ENCODE measurements around the gene ZMIZ1. TPM values are rescaled to one million over a fixed set of nuclear protein-coding genes. Genes with fewer than 3 reads are reported as not detected.
A peak's percentile ranks its signal among the peaks of the same experiment; 100 is the strongest.

Gene ZMIZ1
- total RNA-seq, 4 donors from 2014 or later = 58.1 to 87.4 (median 74.2) TPM

DNA sequence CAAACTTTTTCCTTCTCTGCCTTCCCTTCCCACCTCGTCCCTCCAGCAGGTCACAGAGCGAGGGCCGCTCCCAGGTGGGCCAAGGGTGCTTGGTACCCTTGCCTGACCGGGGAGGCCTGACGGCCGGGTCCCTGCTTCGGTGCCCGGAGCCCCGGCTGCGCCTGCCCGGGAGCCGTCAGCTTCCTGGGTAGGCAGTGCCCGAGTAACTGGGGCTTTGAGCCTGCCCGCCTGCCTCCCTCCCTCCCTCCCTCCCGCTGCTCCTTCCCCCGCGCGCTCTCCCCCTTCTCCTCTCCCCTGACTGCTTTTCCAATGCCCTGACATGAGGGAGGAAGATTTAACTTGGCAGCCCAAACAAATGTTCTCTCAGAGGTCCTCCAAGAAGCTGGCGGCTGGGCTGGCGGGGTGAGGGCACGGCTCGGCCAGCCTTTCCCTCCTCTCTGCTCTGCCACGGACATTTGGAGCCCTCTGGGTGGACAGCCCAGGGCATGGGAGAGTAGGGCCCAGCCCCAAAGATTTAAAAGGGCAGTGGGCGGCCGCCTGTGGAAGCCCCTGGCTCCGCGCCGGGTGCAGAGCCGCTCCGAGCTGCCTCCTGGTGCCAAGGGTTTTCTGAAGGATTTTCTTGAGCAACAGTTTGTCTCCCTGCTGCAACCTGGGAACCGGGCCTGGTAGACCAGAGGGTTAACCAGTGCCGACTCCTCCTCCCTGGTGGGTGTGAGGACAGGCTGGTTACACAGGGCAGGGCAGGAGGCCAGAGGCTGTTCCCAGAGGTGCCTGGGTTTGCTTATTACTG lies 2.0 kb downstream of the ZMIZ1 start:
- peak; percentile 94 to 98 for DNase-seq (ENCODE audit: low spot score in 2 of 2)
- TF ChIP-seq, protein P1, sequence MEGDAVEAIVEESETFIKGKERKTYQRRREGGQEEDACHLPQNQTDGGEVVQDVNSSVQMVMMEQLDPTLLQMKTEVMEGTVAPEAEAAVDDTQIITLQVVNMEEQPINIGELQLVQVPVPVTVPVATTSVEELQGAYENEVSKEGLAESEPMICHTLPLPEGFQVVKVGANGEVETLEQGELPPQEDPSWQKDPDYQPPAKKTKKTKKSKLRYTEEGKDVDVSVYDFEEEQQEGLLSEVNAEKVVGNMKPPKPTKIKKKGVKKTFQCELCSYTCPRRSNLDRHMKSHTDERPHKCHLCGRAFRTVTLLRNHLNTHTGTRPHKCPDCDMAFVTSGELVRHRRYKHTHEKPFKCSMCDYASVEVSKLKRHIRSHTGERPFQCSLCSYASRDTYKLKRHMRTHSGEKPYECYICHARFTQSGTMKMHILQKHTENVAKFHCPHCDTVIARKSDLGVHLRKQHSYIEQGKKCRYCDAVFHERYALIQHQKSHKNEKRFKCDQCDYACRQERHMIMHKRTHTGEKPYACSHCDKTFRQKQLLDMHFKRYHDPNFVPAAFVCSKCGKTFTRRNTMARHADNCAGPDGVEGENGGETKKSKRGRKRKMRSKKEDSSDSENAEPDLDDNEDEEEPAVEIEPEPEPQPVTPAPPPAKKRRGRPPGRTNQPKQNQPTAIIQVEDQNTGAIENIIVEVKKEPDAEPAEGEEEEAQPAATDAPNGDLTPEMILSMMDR (IDR thresholded peaks at IDR 0.05) = no peak
- peak in 1 of 2 donors; percentile 42 for TF ChIP-seq POLR2A (IDR thresholded peaks at IDR 0.05)
- H3K4me3 ChIP-seq (ENCODE audit: low read depth, poor library complexity, severe bottlenecking) = peak overlapping the region; percentile 26
- 0 to 7% methylated on average over 22 to 27 of the region's 32 CpGs for WGBS, 2 donors
- intact Hi-C loops (cut with DNase I; ENCODE audit: low total_unique reads) = loop anchor here (5.0 to 10.0 kb wide), 2 partner anchors 72 to 124 kb away; no protein-coding TSS in a partner anchor

DNA sequence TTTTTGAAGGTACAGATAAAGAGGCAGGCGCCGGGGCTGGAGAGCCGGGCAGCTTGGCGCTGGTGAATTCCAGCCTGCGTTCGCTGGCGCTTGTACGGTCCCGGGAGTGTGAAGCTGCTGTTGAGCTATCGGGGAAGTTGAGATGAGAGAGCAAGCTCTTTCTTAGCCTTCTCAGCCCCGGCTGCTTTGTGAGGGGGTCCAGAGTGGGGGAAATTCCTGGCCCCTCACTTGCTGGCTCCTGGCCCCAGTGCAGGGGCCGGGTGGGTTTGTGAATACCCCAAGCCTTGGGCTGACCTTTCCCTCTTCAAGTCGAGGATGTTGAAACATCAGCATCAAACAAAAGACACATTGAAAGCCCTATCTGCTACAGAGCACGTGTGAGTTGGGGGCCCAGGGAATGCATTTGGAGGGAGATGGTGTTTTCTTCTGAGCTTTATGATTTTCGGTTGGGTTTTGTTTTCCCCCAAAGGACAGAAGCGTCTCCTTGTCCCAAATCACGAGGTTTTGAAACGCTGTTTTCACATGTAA lies 2.7 kb downstream of the ZMIZ1 start:
- no peak for DNase-seq (ENCODE audit: low spot score in 2 of 2)
- WGBS, 2 donors = 3 to 10% methylated on average over 18 of the region's 18 CpGs
- intact Hi-C loops (cut with DNase I; ENCODE audit: low total_unique reads) = loop anchor here (5.0 to 10.0 kb wide), 2 partner anchors 71 to 123 kb away; no protein-coding TSS in a partner anchor
- peak overlapping the region; percentile 4 for H3K4me3 ChIP-seq (ENCODE audit: low read depth, poor library complexity, severe bottlenecking)
- TF ChIP-seq, protein P1 (IDR thresholded peaks at IDR 0.05) = no peak
- no peak for TF ChIP-seq POLR2A (IDR thresholded peaks at IDR 0.05)

DNA sequence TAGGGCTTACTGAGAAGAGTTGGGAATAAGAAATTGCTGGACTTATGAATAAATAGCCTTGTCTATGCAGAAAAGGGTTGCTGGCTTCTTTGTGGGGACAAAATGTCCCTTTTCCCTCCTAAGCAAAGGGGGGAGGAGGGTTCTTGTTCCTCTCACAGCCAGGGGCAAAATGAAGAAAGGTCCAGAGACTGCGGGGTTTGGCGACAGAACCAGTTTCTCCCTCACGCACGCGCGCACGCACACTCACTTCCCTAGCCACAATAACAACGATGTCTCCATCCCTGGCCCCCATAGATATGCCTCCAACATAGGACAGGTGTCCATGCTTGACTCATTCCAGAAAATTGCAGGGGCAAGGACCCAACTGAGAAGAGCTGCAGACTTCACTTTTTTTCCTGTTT lies 3.3 kb downstream of the ZMIZ1 start:
- H3K4me3 ChIP-seq (ENCODE audit: low read depth, poor library complexity, severe bottlenecking) = no peak overlapping the region
- no peak for DNase-seq (ENCODE audit: low spot score in 2 of 2)
- no peak for TF ChIP-seq POLR2A (IDR thresholded peaks at IDR 0.05)
- TF ChIP-seq, protein P1 (IDR thresholded peaks at IDR 0.05) = no peak
- intact Hi-C loops (cut with DNase I; ENCODE audit: low total_unique reads) = loop anchor here (5.0 to 10.0 kb wide), 2 partner anchors 70 to 123 kb away; no protein-coding TSS in a partner anchor
- 35 to 44% methylated on average over 8 of the region's 8 CpGs for whole genome bisulfite sequencing, 2 donors

DNA sequence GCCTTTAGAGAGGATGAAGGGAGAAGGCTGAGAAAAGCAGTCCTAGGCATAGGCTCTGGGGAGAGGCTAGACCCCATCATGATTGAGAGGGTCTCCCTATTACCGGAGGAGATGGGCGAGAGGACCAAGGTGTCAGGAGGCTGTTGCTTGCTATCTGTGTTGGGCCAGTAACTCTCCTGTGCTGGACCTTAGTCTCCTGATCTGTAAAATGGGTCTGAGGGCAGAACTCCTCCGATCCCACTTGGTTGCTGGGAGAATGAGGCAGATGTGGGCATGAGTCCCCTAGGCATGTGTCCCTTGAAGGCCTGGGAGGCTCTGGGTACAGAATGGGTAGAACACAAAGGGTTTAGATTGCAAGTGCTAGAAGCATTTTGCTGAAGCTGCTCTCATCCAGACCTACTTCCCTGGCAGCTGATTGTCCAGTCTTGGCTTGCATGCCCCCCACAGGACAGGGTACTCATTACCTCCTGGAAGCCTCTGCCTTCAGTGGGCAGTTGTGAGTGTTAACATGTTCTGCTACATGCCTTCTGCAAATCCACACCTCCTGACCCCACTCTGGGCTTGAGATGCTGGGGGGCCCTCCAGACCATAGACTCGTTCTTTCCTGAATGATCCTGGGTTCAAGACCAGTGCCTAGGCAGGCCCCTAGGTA lies 4.4 kb downstream of the ZMIZ1 start:
- TF ChIP-seq, protein P1 (IDR thresholded peaks at IDR 0.05) = no peak
- no peak for TF ChIP-seq POLR2A (IDR thresholded peaks at IDR 0.05)
- no peak for DNase-seq (ENCODE audit: low spot score in 2 of 2)
- no peak overlapping the region for H3K4me3 ChIP-seq (ENCODE audit: low read depth, poor library complexity, severe bottlenecking)
- intact Hi-C loops (cut with DNase I; ENCODE audit: low total_unique reads) = loop anchor here (5.0 to 10.0 kb wide), 2 partner anchors 69 to 122 kb away; no protein-coding TSS in a partner anchor
- 88 to 89% methylated on average over 4 of the region's 4 CpGs for WGBS, 2 donors

DNA sequence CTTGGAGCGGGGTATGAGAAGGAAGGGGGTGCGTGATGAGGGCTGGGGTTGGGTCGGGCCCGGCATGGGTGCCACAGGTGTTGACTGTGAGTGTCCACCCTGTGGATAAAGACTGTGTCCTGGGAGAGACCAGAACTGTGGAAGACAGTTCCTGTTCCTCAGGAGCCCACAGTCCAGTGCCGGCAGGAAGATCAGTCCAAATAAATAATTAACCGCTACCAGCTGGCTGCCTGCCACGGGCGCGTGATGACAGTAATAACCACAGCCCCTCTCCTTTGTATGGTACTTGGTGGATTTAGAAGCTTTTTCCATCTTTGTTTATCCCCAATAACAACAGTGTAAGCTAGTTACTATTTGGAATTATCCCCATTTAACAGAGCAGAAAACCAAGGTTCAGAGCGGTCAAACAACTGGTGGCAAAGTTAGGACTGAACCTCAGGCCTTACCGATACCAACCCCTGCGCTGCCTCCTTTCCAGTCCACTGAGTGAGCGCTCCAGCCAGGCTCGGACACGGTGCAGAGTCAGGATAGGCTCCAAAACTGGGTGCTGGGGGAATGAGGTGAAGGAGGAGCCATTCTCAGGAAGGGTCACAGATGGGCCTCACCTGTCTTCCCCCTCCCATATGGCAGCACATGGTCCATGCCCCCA lies 5.1 kb downstream of the ZMIZ1 start:
- peak in 1 of 2 donors; percentile 94 for DNase-seq (ENCODE audit: low spot score in 2 of 2)
- 54 to 58% methylated on average over 15 of the region's 15 CpGs for WGBS, 2 donors
- TF ChIP-seq, protein P1 (IDR thresholded peaks at IDR 0.05) = no peak
- no peak for TF ChIP-seq POLR2A (IDR thresholded peaks at IDR 0.05)
- intact Hi-C loops (cut with DNase I; ENCODE audit: low total_unique reads) = loop anchor here (5.0 to 10.0 kb wide), 2 partner anchors 68 to 121 kb away; no protein-coding TSS in a partner anchor
- H3K4me3 ChIP-seq (ENCODE audit: low read depth, poor library complexity, severe bottlenecking) = no peak overlapping the region

All from lower leg skin (tissue), 4 donors.